ENCODE results near the gene CWC22. TPM values are rescaled to one million over a fixed set of nuclear protein-coding genes. Genes with fewer than 3 reads are reported as not detected.

CWC22 gene
- 8.7 to 17.2 TPM (median 12.1 TPM) in 5 replicates for total RNA-seq (2022; extraction: Qiagen RNA extraction; ENCODE audit: low read depth)

GRCh38 chr2:180006781-180007579 is at the start of gene CWC22:
Gene CWC22, minus strand, starts transcription at chr2:180007297. Its CDS starts 13,956 bp downstream, at chr2:179993341.

Other genes starting within 250 kb of the CWC22 start
- not detected in 5 replicates for gene ZNF385B, start 145.7 kb downstream of the CWC22 start, total RNA-seq (2022; extraction: Qiagen RNA extraction; ENCODE audit: low read depth)